Spleen (tissue), 7 donors: ENCODE results near the gene SUCLG2.

Experiments used
- POLR2A ChIP-seq, 3 donors: fragments of 450-650 bp; IDR thresholded peaks; one replicate each; pipeline ENCODE4 v1.5.1; 2017; ENCODE audit warnings: antibody characterized with exemption in 3 of 3, mild to moderate bottlenecking in 1 of 3
- POLR2AphosphoS5 ChIP-seq, 3 donors: sonication (generic); formaldehyde crosslinking; IDR thresholded peaks; one replicate each; pipeline ENCODE4 v1.5.1; 2017; ENCODE audit warnings: antibody characterized with exemption in 3 of 3
- TF ChIP-seq, protein P1 (sequence below), 11 experiments: fragments of 200-600 bp in 7 of 11; fragments of 450-650 bp in 4 of 11; sonication (generic) in 4 of 11; IDR thresholded peaks in 8 of 11; conservative IDR thresholded peaks in 3 of 11; 1 replicate in 7 of 11; 2 replicates in 4 of 11; pipeline versions ENCODE4 v1.4.0 to v1.8.0; 2016 to 2021; ENCODE audit warnings: antibody characterized with exemption in 11 of 11, inconsistent platforms in 4 of 11, mild to moderate bottlenecking in 1 of 11
- donor health status: DM: no; HTN: no; CAD: no; lungs with moderate emphysema.
- donor health status: DM: no; HTN: no; CAD: no.
- donor health status: DM: no; HTN: no; CAD: no.

GRCh38 chr3:67637255-67637900, 17.0 kb downstream of the SUCLG2 start:
- TF ChIP-seq, protein P1, sequence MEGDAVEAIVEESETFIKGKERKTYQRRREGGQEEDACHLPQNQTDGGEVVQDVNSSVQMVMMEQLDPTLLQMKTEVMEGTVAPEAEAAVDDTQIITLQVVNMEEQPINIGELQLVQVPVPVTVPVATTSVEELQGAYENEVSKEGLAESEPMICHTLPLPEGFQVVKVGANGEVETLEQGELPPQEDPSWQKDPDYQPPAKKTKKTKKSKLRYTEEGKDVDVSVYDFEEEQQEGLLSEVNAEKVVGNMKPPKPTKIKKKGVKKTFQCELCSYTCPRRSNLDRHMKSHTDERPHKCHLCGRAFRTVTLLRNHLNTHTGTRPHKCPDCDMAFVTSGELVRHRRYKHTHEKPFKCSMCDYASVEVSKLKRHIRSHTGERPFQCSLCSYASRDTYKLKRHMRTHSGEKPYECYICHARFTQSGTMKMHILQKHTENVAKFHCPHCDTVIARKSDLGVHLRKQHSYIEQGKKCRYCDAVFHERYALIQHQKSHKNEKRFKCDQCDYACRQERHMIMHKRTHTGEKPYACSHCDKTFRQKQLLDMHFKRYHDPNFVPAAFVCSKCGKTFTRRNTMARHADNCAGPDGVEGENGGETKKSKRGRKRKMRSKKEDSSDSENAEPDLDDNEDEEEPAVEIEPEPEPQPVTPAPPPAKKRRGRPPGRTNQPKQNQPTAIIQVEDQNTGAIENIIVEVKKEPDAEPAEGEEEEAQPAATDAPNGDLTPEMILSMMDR (IDR thresholded peaks at IDR 0.05 in 8 of 11, conservative IDR thresholded peaks at IDR 0.05 in 3 of 11): no peak
- no peak for TF ChIP-seq POLR2A (IDR thresholded peaks at IDR 0.05)
- no peak for TF ChIP-seq POLR2AphosphoS5 (IDR thresholded peaks at IDR 0.05)
